Activated CD8-positive, alpha-beta T cell treated with anti-CD3 and anti-CD28 coated beads for 36 hours (primary cell): ENCODE results near the gene ACOD1. TPM values are rescaled to one million over a fixed set of nuclear protein-coding genes. Genes with fewer than 3 reads are reported as not detected.
"Not testable (repeated sequence)": the region's sequence is repeated elsewhere in the genome, so short reads cannot be mapped to it uniquely, and the experiment has no call there.

Experiments used
- ATAC-seq: fragments of 200-7000 bp; cut with Tn5 transposase; one replicate; pipeline ENCODE4 v1.10.0; 2021; ENCODE audit warnings: mild to moderate bottlenecking, moderate library complexity
- CTCF ChIA-PET: fragments of 350-600 bp; sonication (Branson Sonifier 250); formaldehyde crosslinking; loops from one replicate; lab custom pipeline; 2021; ENCODE audit warnings: antibody characterized with exemption; lab: Charles Lee
- POLR2A ChIA-PET: fragments of 350-600 bp; sonication (Branson Sonifier 250); formaldehyde crosslinking; loops from one replicate; lab custom pipeline; 2021; ENCODE audit warnings: antibody characterized with exemption; lab: Charles Lee
- DNase-seq: peaks from one replicate; pipeline ENCODE4 v3.0.0-alpha.2; 2020
- H3K27ac Mint-ChIP-seq: one replicate; pipeline ENCODE4 v1.8.0; 2021; ENCODE audit warnings: mild to moderate bottlenecking, mixed read lengths
- H3K27me3 Mint-ChIP-seq: one replicate; pipeline ENCODE4 v1.8.0; 2021; ENCODE audit warnings: mixed read lengths
- H3K36me3 Mint-ChIP-seq: one replicate; pipeline ENCODE4 v1.8.0; 2021; ENCODE audit warnings: low read depth, mixed read lengths
- H3K4me1 Mint-ChIP-seq: one replicate; pipeline ENCODE4 v1.8.0; 2021; ENCODE audit warnings: low read depth, mixed read lengths
- H3K4me3 Mint-ChIP-seq: one replicate; pipeline ENCODE4 v1.8.0; 2021; ENCODE audit warnings: mild to moderate bottlenecking, moderate library complexity, mixed read lengths
- H3K9me3 Mint-ChIP-seq: one replicate; pipeline ENCODE4 v1.8.0; 2021; ENCODE audit warnings: mixed read lengths
- intact Hi-C: fragments of 100-400 bp; cut with micrococcal nuclease; formaldehyde crosslinking; loops from one replicate; pipeline ENCODE4 v1.10.0; 2022
- total RNA-seq, 2 experiments: library from RNA; stranded (reverse); gene quantifications; one replicate each; pipeline ENCODE4 v1.2.3, GENCODE V29; 2021
- TF ChIP-seq, protein P1 (sequence below): fragments of 200-600 bp; IDR thresholded peaks from one replicate; pipeline ENCODE4 v1.8.0; 2022; ENCODE audit warnings: antibody characterized with exemption, mild to moderate bottlenecking

The ACOD1 gene
- total RNA-seq, 2 experiments from 2014 or later, result not detected

DNA sequence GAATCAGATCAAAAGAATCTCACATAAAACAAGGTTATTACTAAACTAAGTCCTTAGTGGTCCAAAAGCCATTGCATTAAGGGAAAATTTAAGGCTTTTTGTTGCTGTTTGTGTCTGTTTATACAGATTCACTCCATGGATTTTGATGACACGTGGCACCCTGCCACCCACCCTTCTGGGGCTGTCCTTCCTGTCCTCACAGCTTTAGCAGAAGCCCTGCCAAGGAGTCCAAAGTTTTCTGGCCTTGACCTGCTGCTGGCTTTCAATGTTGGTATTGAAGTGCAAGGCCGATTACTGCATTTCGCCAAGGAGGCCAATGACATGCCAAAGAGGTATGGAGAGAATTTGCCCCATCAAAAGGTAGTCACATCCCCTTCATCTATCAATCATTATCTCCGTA is 6.9 kb downstream of the ACOD1 start:
- ATAC-seq (no peak), DNase-seq (no peak)
- Mint-ChIP-seq H3K36me3 (no peaks in the 10 kb centered on the region), H3K27me3 (peaks cover 15% of the 10 kb centered on the region), H3K4me1 (no peaks in the 10 kb centered on the region), H3K27ac (no peak overlapping the region), H3K4me3 (no peak overlapping the region), H3K9me3 (peaks cover 9% of the 10 kb centered on the region)
- ChIA-PET CTCF (interaction anchor here (1.4 to 2.6 kb wide), 2 partner anchors 25 to 52 kb away, joined by 4 to 14 read pairs; no protein-coding TSS in a partner anchor), POLR2A (no interaction called here)
- TF ChIP-seq, protein P1, sequence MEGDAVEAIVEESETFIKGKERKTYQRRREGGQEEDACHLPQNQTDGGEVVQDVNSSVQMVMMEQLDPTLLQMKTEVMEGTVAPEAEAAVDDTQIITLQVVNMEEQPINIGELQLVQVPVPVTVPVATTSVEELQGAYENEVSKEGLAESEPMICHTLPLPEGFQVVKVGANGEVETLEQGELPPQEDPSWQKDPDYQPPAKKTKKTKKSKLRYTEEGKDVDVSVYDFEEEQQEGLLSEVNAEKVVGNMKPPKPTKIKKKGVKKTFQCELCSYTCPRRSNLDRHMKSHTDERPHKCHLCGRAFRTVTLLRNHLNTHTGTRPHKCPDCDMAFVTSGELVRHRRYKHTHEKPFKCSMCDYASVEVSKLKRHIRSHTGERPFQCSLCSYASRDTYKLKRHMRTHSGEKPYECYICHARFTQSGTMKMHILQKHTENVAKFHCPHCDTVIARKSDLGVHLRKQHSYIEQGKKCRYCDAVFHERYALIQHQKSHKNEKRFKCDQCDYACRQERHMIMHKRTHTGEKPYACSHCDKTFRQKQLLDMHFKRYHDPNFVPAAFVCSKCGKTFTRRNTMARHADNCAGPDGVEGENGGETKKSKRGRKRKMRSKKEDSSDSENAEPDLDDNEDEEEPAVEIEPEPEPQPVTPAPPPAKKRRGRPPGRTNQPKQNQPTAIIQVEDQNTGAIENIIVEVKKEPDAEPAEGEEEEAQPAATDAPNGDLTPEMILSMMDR, result no peak
- intact Hi-C loops, result no loop called here

DNA sequence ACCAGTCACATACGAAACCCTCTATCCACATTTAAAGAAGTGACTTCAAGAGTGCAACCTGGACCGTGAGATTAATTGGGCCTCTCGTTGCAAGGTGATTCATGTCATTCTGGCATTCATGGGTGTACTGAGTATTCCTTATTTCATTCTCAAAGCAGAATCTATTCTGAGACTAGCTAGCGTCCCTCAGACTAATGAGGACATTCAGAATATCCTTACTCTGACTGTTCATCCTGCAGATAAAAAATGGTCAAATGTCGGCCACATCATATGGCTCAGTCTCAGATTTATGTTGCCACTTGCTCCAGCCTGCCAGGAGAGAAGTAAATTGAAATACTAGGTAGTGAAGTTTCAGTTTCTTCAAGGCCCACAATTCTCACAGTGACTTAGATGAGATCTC is 7.3 kb downstream of the ACOD1 start:
- Mint-ChIP-seq H3K9me3 (peaks cover 14% of the 10 kb centered on the region), H3K27ac (no peak overlapping the region), H3K4me3 (no peak overlapping the region), H3K36me3 (no peaks in the 10 kb centered on the region), H3K4me1 (no peaks in the 10 kb centered on the region), H3K27me3 (peaks cover 12% of the 10 kb centered on the region)
- no peak for DNase-seq
- intact Hi-C loops, result no loop called here
- CTCF ChIA-PET, result interaction anchor here (1.4 to 2.6 kb wide), 2 partner anchors 25 to 52 kb away, joined by 4 to 14 read pairs; no protein-coding TSS in a partner anchor
- TF ChIP-seq, protein P1, result no peak
- POLR2A ChIA-PET, result no interaction called here
- ATAC-seq, result no peak

DNA sequence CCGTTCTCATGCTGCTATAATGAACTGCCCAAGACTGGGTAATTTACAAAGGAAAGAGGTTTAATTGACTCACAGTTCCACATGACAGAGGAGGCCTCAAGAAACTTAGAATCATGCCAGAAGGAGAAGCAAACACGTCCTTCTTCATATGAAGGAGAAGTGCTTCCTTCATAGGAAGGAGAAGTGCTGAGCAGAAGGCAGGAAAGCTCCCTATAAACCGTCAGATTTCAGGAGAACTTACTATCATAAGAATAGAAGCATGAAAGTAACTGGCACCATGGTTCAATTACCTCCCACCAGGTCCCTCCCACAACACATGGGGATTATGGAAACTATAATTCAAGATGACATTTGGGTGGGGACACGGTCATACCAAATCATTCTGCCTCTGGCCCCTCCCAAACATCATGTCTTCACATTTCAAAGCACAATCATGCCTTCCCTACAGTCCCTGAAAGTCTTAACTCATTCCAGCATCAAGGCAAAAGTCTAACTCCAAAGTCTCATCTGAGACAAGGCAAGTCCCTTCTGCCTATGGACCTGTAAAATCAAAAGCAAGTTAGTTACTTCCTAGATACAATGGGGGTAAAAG is 10.6 kb downstream of the ACOD1 start:
- H3K27me3 Mint-ChIP-seq, result no peaks in the 10 kb centered on the region
- peaks cover 18% of the 10 kb centered on the region for H3K9me3 Mint-ChIP-seq
- H3K4me1 Mint-ChIP-seq, result no peaks in the 10 kb centered on the region
- intact Hi-C loops, result no loop called here
- no peak for DNase-seq
- TF ChIP-seq, protein P1, result no peak
- no peaks in the 10 kb centered on the region for H3K36me3 Mint-ChIP-seq
- no peak for ATAC-seq
- POLR2A ChIA-PET, result no interaction called here
- CTCF ChIA-PET, result no interaction called here
- no peak overlapping the region for H3K4me3 Mint-ChIP-seq
- H3K27ac Mint-ChIP-seq, result no peak overlapping the region

DNA sequence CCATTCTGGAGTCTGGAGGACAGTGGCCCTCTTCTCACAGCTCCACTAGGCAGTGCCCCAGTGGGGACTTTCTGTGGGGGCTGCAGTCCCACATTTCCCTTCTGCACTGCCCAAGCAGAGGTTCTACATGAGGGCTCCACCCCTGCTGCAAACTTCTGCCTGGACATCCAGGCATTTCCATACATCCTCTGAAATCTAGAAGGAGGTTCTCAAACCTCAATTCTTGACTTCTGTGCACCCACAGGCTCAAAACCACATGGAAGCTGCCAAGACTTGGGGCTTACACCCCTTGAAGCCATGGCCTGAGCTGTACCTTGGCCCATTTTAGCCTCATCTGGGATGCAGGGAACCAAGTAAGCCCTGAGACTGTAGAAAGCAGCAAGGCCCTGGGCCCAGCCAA is 11.4 kb downstream of the ACOD1 start:
- H3K27ac Mint-ChIP-seq, H3K27me3 Mint-ChIP-seq, POLR2A ChIA-PET, intact Hi-C loops, CTCF ChIA-PET, DNase-seq, H3K36me3 Mint-ChIP-seq, H3K4me1 Mint-ChIP-seq, ATAC-seq, H3K4me3 Mint-ChIP-seq: not testable (repeated sequence)
- H3K9me3 Mint-ChIP-seq, result peaks cover 18% of the 10 kb centered on the region

DNA sequence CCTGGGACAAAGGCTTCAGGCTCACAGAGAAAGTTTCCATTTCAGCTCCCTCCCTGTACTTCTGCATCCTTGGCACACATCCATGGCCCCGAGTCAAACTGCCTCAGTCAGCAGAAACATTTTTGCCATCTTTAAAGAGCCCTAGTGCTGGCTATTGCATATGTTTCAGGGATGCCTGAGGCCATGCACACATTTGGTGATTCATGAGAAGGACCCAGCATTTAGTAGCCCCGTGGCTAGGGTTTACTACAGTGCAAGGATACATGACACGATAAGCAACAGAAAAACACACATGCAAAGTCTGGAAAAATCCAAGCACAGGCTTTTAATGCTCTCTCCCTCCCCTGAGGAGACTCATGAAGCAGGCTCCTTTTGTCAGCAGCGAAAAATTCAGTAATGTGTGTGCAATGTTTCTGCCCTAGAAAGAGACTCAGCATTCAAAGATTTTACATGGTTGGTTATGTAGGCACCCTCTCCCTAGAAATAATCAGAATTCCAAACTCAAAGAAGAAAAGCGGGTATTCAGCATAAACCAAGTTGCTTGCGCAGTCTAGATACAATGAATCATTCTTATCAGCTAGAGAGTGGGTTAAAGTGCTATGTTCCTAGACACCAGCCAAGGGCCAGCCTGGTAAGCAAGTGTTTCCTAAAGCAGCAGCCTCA is 17.6 kb downstream of the ACOD1 start:
- ChIA-PET CTCF (interaction anchor here (1.6 kb wide), 1 partner anchor 14 kb away, joined by 3 read pairs; no protein-coding TSS in a partner anchor), POLR2A (no interaction called here)
- ATAC-seq (no peak), DNase-seq (no peak)
- Mint-ChIP-seq H3K27ac (no peak overlapping the region), H3K4me3 (no peak overlapping the region), H3K9me3 (peaks cover 2% of the 10 kb centered on the region), H3K36me3 (no peaks in the 10 kb centered on the region), H3K4me1 (no peaks in the 10 kb centered on the region), H3K27me3 (peaks cover 7% of the 10 kb centered on the region)
- intact Hi-C loops, result no loop called here
- TF ChIP-seq, protein P1, result no peak
